ENCODE data around the gene CHRNA4.

GRCh38 chr20:63387917-63388316 lies 26.8 kb upstream of the CHRNA4 start:
- TF ChIP-seq POLR2AphosphoS5 (IDR thresholded peaks at IDR 0.05) (no peak), POLR2A (IDR thresholded peaks at IDR 0.05) (no peak), EP300 (IDR thresholded peaks at IDR 0.05) (no peak), CTCF (IDR thresholded peaks at IDR 0.05) (no peak)
